HepG2 (cell line): ENCODE results near the gene ACSS1. TPM values are rescaled to one million over a fixed set of nuclear protein-coding genes. Genes with fewer than 3 reads are reported as not detected.

Experiments
- CCAR2 ChIP-seq: fragments of 200-400 bp; formaldehyde crosslinking; optimal IDR thresholded peaks from 2 replicates; pipeline ENCODE3; 2018; ENCODE audit warnings: low read depth, mild to moderate bottlenecking, low read length, moderate library complexity
- ESRRA ChIP-seq: sonication (generic); formaldehyde crosslinking; IDR thresholded peaks from 2 replicates; pipeline ENCODE4 v1.5.1; 2020; ENCODE audit warnings: mild to moderate bottlenecking, low read depth, missing genetic modification reagents
- GPBP1L1 ChIP-seq: sonication (generic); formaldehyde crosslinking; IDR thresholded peaks from 2 replicates; pipeline ENCODE4 v1.5.0; 2020; ENCODE audit warnings: mild to moderate bottlenecking, missing genetic modification reagents
- KDM3A ChIP-seq: IDR thresholded peaks from 2 replicates; pipeline ENCODE4 v1.6.1; 2018; ENCODE audit warnings: low read depth, missing compliant biosample characterization
- MAF1 ChIP-seq: sonication (generic); formaldehyde crosslinking; IDR thresholded peaks from 2 replicates; pipeline ENCODE4 v1.5.0; 2020; ENCODE audit warnings: missing genetic modification reagents, borderline replicate concordance
- MAFG ChIP-seq: sonication (generic); formaldehyde crosslinking; IDR thresholded peaks from 2 replicates; pipeline ENCODE4 v1.5.1; 2020; ENCODE audit warnings: mild to moderate bottlenecking, missing genetic modification reagents
- NFYC ChIP-seq: IDR thresholded peaks from 2 replicates; pipeline ENCODE4 v1.6.1; 2016; ENCODE audit warnings: missing genetic modification reagents, missing compliant biosample characterization
- PATZ1 ChIP-seq: sonication (generic); formaldehyde crosslinking; IDR thresholded peaks from 2 replicates; pipeline ENCODE4 v1.4.0; 2020; ENCODE audit warnings: missing genetic modification reagents
- PREB ChIP-seq: sonication (generic); formaldehyde crosslinking; IDR thresholded peaks from 2 replicates; pipeline ENCODE4 v1.4.0; 2020; ENCODE audit warnings: missing genetic modification reagents
- SOX13 ChIP-seq, 3 experiments: fragments of 450-650 bp in 1 of 3; sonication (generic) in 1 of 3; formaldehyde crosslinking in 1 of 3; IDR thresholded peaks in 2 of 3; conservative IDR thresholded peaks in 1 of 3; 2 replicates each; pipeline versions ENCODE4 v1.5.0 to v1.6.1; 2016 to 2020; ENCODE audit warnings: antibody characterized with exemption in 1 of 3, mild to moderate bottlenecking in 1 of 3, missing compliant biosample characterization in 1 of 3, missing genetic modification reagents in 1 of 3, moderate library complexity in 1 of 3
- SRSF9 ChIP-seq: fragments of 200-400 bp; formaldehyde crosslinking; IDR thresholded peaks from 2 replicates; pipeline ENCODE4 v1.6.1; 2018; ENCODE audit warnings: borderline replicate concordance, mild to moderate bottlenecking, low read depth, low read length; ENCODE audit not compliant: insufficient read depth, poor library complexity, severe bottlenecking
- XRCC5 ChIP-seq: fragments of 200-400 bp; formaldehyde crosslinking; optimal IDR thresholded peaks from 2 replicates; pipeline ENCODE3; 2017; ENCODE audit warnings: mild to moderate bottlenecking, low read length
- ZC3H13 ChIP-seq: sonication (generic); formaldehyde crosslinking; IDR thresholded peaks from 2 replicates; pipeline ENCODE4 v1.8.1; 2023; ENCODE audit warnings: mild to moderate bottlenecking, missing genetic modification reagents, moderate library complexity
- ZNF207 ChIP-seq: fragments of 450-650 bp; IDR thresholded peaks from 2 replicates; pipeline ENCODE4 v1.6.1; 2016; ENCODE audit warnings: antibody characterized with exemption, borderline replicate concordance
- ZNF670 ChIP-seq: sonication (generic); formaldehyde crosslinking; IDR thresholded peaks from 2 replicates; pipeline ENCODE4 v1.8.0; 2022; ENCODE audit warnings: mild to moderate bottlenecking, missing genetic modification reagents, borderline replicate concordance
- ZNF800 ChIP-seq: sonication (generic); formaldehyde crosslinking; IDR thresholded peaks from 2 replicates; pipeline ENCODE4 v1.4.0; 2020; ENCODE audit warnings: missing genetic modification reagents
- ZNF816 ChIP-seq: sonication (generic); formaldehyde crosslinking; IDR thresholded peaks from 2 replicates; pipeline ENCODE4 v1.8.0; 2022; ENCODE audit warnings: missing genetic modification reagents, mild to moderate bottlenecking, borderline replicate concordance
- ZNF839 ChIP-seq: sonication (generic); formaldehyde crosslinking; IDR thresholded peaks from 2 replicates; pipeline ENCODE4 v1.4.0; 2020; ENCODE audit warnings: missing genetic modification reagents, mild to moderate bottlenecking, borderline replicate concordance
- ZSCAN21 ChIP-seq: sonication (generic); formaldehyde crosslinking; IDR thresholded peaks from 2 replicates; pipeline ENCODE4 v1.8.0; 2022; ENCODE audit warnings: mild to moderate bottlenecking, missing genetic modification reagents, moderate library complexity, borderline replicate concordance
- ZZZ3 ChIP-seq: sonication (generic); formaldehyde crosslinking; IDR thresholded peaks from 2 replicates; pipeline ENCODE4 v1.4.0; 2020; ENCODE audit warnings: missing genetic modification reagents, mild to moderate bottlenecking, borderline replicate concordance
- polyA plus RNA-seq, 8 experiments: library from polyadenylated mRNA; depleted of rRNA in 3 of 8; stranded (reverse) in 7 of 8; unstranded in 1 of 8; fragments of >200 nt; fragmentation: Illumina TruSeq in 4 of 8; extraction: Trizol in 4 of 8; gene quantifications; 2 replicates each; pipeline versions ENCODE4 v1.2.1 to v1.2.3, GENCODE V29; 2011 to 2016; ENCODE audit warnings: low read depth in 4 of 8, missing spikeins in 1 of 8, mixed read lengths in 1 of 8; ENCODE audit not compliant: insufficient read depth in 1 of 8
- total RNA-seq, 5 experiments: library from RNA; depleted of rRNA; stranded (reverse); fragments of >200 nt; fragmentation: Illumina TruSeq; extraction: Trizol; gene quantifications; 2 replicates each; pipeline ENCODE4 v1.2.3, GENCODE V29; 2016; ENCODE audit warnings: low read depth in 1 of 5

ACSS1 gene
- total and polyA plus RNA-seq, 2 of the 13 experiments (the other 11 are each of a cell fraction or from before 2014, with no cell fraction given): 15.2 to 41.6 TPM

- TF ChIP-seq PATZ1 (peak; percentile 25; the same call in 1 of the 2 replicates), MAF1 (CRISPR knock-in tag) (no peak), ESRRA (no peak), ZSCAN21 (CRISPR knock-in tag) (peak; percentile 53; the same call in 1 of the 2 replicates), ZNF816 (CRISPR knock-in tag) (no peak), NFYC (CRISPR knock-in tag) (no peak), XRCC5 (no peak), GPBP1L1 (CRISPR knock-in tag) (no peak), ZNF800 (CRISPR knock-in tag) (no peak), KDM3A (CRISPR knock-in tag) (peak; percentile 16; the same call in 1 of the 2 replicates), ZC3H13 (CRISPR knock-in tag) (no peak), ZZZ3 (CRISPR knock-in tag) (no peak), MAFG (CRISPR knock-in tag) (0 out of 2 replicates have a peak, but pooled peaks have one; percentile 8), SOX13 (IDR thresholded peaks at IDR 0.05) (no peak), SOX13 (CRISPR knock-in tag; conservative IDR thresholded peaks at IDR 0.05 in 1 of 2, IDR thresholded peaks at IDR 0.05 in 1 of 2) (0 out of 4 replicates have a peak, but pooled peaks of 1 of the 2 experiments have one; percentile 6), PREB (CRISPR knock-in tag) (no peak), ZNF839 (CRISPR knock-in tag) (no peak), CCAR2 (no peak), ZNF207 (no peak), ZNF670 (CRISPR knock-in tag) (peak; percentile 44; the same call in 1 of the 2 replicates), SRSF9 (no peak)
Observed at GRCh38 chr20:25056690-25057233, 1.2 kb downstream of the ACSS1 start (continued).
